ENCODE results near the gene RSBN1L. TPM values are rescaled to one million over a fixed set of nuclear protein-coding genes. Genes with fewer than 3 reads are reported as not detected.

RSBN1L gene
- total RNA-seq, 2 donors from 2014 or later, result 20.1 to 25.5 TPM

GRCh38 chr7:77740257-77740656 lies 44.0 kb downstream of the RSBN1L start:
- Histone ChIP-seq H3K9ac (ENCODE audit: low read depth in 2 of 2, low read length in 2 of 2) (no peak overlapping the region), H3K27ac (no peak overlapping the region), H3K4me1 (no peaks in the 10 kb centered on the region), H3K4me3 (no peak overlapping the region), H3K36me3 (no peaks in the 10 kb centered on the region), H3K9me3 (no peaks in the 10 kb centered on the region), H3K27me3 (no peaks in the 10 kb centered on the region)
- TF ChIP-seq CTCF (IDR thresholded peaks at IDR 0.05), result no peak
- intact Hi-C loops (cut with DNase I), result no loop called here
- DNase-seq, result no peak

- Histone ChIP-seq H3K4me3 (no peak overlapping the region), H3K27ac (no peak overlapping the region), H3K36me3 (no peaks in the 10 kb centered on the region), H3K27me3 (no peaks in the 10 kb centered on the region), H3K9ac (ENCODE audit: low read depth in 2 of 2, low read length in 2 of 2) (no peak overlapping the region), H3K4me1 (no peaks in the 10 kb centered on the region), H3K9me3 (no peaks in the 10 kb centered on the region)
- TF ChIP-seq CTCF (IDR thresholded peaks at IDR 0.05), result no peak
- intact Hi-C loops (cut with DNase I), result no loop called here
- DNase-seq, result no peak
Measured at GRCh38 chr7:77743518-77743917, 47.3 kb downstream of the RSBN1L start.

GRCh38 chr7:77745746-77746145 lies 49.5 kb downstream of the RSBN1L start:
- Histone ChIP-seq H3K36me3 (no peaks in the 10 kb centered on the region), H3K27me3 (no peaks in the 10 kb centered on the region), H3K4me1 (no peaks in the 10 kb centered on the region), H3K4me3 (no peak overlapping the region), H3K9ac (ENCODE audit: low read depth in 2 of 2, low read length in 2 of 2) (no peak overlapping the region), H3K27ac (no peak overlapping the region), H3K9me3 (no peaks in the 10 kb centered on the region)
- no peak for TF ChIP-seq CTCF (IDR thresholded peaks at IDR 0.05)
- intact Hi-C loops (cut with DNase I), result no loop called here
- DNase-seq, result no peak

GRCh38 chr7:77746164-77746823 lies 50.0 kb downstream of the RSBN1L start:
- Histone ChIP-seq H3K9ac (ENCODE audit: low read depth in 2 of 2, low read length in 2 of 2) (no peak overlapping the region), H3K27ac (no peak overlapping the region), H3K4me1 (no peaks in the 10 kb centered on the region), H3K4me3 (no peak overlapping the region), H3K36me3 (no peaks in the 10 kb centered on the region), H3K9me3 (no peaks in the 10 kb centered on the region), H3K27me3 (no peaks in the 10 kb centered on the region)
- DNase-seq, result no peak
- TF ChIP-seq CTCF (IDR thresholded peaks at IDR 0.05), result no peak
- intact Hi-C loops (cut with DNase I), result no loop called here

- Histone ChIP-seq H3K9me3 (no peaks in the 10 kb centered on the region), H3K4me3 (no peak overlapping the region), H3K27ac (no peak overlapping the region), H3K9ac (ENCODE audit: low read depth in 2 of 2, low read length in 2 of 2) (no peak overlapping the region), H3K36me3 (no peaks in the 10 kb centered on the region), H3K4me1 (no peaks in the 10 kb centered on the region), H3K27me3 (no peaks in the 10 kb centered on the region)
- DNase-seq, result no peak
- TF ChIP-seq CTCF (IDR thresholded peaks at IDR 0.05), result no peak
- intact Hi-C loops (cut with DNase I), result no loop called here
Measured at GRCh38 chr7:77746824-77747165, 50.5 kb downstream of the RSBN1L start.
